T-helper 1 cell treated with Interleukin-12 subunit alpha and Interleukin-12 subunit beta and Interleukin-4 antibody, amounts not matched to agents 30 ng/mL and 1 ng/mL, for 36 hours (primary cell): ENCODE data around the gene MLC1. TPM values are rescaled to one million over a fixed set of nuclear protein-coding genes. Genes with fewer than 3 reads are reported as not detected.
"Not testable (repeated sequence)": the region's sequence is repeated elsewhere in the genome, so short reads cannot be mapped to it uniquely, and the experiment has no call there.

ENCODE experiments used
- intact Hi-C: fragments of 100-400 bp; cut with micrococcal nuclease; formaldehyde crosslinking; loops from one replicate; pipeline ENCODE4 v1.15.1; 2024
- total RNA-seq: library from RNA; stranded (reverse); gene quantifications from 2 replicates; pipeline ENCODE4 v1.2.3, GENCODE V29; 2022

MLC1 gene
- total RNA-seq, 1 donor from 2014 or later: 0.39 TPM

DNA sequence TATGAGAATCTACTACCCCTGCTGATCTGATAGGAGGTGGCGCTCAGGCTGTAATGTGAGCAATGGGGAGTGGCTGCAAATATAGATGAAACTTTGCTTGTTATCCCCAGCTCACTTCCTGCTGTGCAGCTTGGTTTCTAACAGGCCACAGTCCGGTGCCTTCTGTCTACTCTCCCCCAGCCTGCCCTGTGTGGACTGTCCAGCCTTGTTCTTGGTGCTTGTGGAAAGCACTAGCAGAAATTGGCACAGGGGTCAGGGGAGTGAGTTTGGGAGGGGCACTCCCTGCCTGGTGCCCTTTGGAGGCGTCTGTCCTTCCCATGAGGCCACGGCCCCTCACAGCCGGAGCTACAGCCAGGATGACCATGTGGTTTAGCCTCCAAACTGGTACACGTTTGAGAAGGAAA, 18.9 kb upstream of the MLC1 start:
- intact Hi-C loops: no loop called here

DNA sequence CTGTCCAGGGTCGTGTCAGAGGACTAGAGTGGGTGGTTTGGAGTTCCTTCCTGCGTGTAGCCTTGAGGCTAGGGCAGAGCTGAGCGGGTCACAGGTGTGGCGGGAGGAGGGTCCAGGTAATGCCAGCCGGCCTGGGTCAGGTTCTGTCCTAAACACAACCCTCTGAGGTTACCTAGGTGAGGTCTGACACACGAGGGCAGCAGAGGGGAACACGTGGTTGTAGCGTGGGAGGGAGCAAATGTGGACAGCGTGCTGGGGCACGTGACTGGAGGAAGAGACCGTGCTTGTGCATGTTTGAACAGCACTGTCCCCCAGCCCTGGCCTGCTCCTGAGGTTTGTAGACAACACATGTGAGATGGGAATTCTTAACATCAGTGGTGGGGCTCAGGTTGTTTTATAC, 17.7 kb upstream of the MLC1 start:
- intact Hi-C loops: no loop called here

DNA sequence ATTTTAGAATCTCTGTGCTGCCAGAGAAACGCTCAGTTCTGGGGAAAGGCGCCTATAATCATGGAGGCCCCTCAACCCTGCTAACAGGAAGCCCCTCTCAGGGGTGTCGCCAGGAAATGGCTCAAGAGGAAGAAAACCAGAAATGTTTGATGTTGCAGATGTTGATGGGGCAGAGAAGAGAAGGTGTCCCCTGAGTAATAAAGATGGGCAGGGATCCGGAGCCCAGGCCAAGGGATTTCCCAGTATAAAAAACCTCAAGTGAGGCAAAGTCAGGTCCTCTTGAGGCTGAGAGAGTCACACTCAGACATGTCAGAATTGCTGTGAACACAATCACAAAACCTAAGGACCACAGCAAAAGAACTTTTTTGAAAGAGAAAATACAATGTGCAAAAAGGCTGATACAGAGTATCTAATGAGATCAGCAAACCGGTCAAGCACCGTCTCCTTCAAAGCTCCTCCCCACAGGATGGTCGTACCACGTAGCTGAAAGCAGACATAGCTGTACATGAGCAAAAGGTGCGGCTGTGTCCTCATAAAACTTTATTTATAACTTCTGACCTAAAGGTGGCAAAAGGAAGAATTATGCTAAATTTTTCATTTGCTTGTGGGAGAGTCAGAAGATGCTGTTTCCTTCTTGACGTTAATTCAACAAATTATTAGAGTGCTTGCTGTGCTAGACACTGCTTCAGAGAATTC, 16.8 kb upstream of the MLC1 start:
- intact Hi-C loops: no loop called here

DNA sequence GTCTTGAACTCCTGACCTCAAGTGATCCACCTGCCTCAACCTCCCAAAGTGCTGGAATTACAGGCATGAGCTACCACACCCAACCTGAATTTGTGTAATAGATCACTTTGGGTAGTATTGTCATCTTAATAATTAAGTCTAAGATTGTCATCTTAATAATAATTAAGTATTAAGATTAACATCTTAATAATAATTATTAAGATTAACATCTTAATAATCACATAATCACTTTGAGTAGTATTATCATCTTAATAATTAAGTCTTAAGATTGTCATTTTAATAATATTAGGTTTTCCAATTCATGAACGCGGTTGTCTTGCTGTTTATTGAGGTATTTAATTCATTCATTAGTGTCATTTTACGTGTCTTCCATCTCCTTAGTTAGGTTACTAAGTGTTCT, 12.8 kb upstream of the MLC1 start:
- intact Hi-C loops: no loop called here

DNA sequence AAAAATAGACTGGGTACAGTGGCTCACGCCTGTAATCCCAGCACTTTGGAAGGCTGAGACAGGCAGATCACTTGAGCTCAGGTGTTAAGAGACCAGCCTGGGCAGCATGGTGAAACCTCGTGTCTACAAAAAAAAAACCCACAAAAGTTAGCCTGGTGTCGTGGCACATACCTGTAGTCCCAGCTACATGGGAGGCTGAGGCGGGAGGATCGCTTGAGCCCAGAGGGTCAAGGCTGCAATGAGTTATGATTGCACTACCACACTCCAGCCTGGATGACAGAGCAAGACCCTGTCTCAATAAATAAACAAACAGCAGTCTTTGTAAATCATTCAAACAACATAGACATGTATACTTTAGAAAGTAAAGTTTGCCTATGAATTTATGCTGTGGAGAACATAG, 7.1 kb upstream of the MLC1 start:
- intact Hi-C loops: no loop called here

DNA sequence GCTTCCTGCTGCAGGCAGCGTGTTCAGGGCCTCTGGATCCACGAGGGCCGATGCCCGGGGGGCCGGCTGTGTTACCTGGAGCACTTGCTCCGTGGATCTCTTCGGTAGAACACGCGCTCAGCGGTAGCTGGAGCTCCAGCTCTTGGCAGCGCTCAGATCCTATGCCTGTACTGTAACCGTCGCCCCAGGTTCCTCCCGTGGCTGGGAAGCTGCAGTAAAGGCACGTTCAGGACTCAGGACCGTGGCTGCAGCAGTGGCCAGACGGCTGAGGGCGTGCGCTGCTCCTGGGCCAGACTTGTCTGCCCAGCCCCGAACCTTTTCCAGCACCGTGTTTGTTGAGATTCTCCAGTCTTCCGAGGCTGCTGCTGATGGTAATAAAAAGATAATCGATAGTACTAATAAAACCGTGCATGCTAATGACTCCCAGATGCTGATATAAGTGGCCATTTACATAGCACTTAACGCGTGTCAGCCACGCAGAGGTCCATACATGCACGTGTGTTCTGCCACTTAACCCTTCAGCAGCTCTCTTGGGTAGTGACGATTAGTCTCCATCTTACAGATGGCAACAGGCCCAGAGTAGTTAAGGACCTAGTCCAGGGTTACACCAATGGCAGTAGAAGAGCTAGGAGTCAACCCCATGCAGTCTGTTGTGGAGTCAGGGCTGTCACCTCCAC, 6.0 kb upstream of the MLC1 start:
- intact Hi-C loops: no loop called here

DNA sequence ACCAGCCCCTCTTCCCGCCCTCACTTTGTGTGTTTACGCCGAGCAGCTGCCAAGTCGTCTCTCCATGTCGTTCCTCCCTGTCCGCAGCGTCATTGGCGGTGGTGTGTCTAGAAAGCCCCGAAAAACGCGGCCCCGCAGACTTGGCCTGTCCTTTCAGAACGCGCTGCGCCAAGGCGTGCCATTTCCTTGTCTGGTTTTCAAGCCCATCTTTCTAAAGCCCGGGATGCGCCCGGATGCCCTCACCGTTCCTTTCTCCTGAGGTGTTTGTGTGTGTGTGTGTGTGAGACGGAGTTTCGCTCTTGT, 5.1 kb upstream of the MLC1 start:
- intact Hi-C loops: no loop called here

DNA sequence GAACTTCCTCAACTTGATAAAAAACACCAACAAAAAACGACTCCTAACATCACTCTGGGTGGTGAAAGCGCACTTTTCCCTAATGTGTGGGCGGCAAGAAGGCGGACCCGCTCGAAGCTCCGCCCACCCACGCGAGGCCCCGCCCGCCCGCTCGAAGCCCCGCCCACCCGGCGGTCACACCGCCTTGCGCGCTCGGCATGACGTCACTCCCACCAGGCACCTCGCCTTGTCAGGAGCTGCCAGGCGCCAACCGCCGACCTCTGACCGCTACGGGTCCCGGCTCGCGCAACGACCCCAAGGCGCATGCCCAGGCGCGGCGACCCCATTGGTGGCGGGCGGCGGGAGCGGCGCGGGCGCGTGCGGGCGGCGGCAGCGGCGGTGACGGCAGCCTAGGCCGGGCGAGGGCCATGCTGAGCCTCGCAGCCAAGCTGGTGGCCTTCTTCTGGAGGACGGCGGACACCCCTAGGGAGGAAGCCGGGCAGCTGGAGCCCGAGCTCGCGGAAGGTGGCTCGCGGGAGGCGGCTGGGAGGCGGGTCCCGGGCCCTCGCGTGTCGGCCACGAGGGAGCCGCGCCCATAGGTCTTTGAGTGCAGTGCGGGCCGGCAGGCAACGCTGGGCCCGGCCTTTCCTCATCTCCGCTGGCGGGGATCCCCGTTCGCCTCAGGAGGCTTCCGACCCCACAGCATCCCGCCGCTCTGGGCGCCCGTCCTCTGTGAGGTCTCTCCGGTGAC, 4.6 kb upstream of the MLC1 start, which contains the start of gene MOV10L1:
Gene MOV10L1 (plus strand): TSS at position 325 of the 730 bp plus-strand sequence. CDS start 83 bp downstream, at position 408.
- intact Hi-C loops: no loop called here

DNA sequence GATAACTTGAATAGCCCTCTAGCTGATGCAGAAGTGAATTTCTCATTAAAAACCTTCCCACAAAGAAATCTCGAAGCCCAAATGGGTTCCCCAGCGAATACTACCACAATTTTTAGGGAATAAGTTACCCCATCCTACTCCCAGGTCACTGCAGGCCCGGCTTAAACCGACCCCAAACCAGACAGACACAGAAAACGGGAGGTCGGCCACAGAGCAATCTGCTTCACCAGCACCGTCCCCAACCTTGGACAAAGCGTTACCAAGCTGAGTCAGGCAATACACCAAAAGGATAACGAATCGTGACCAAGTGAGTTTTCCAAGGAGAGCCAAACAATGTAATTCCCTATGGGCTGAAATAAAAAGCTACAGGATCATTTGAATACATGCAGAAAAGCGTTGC, 4.0 kb upstream of the MLC1 start:
- intact Hi-C loops: no loop called here

DNA sequence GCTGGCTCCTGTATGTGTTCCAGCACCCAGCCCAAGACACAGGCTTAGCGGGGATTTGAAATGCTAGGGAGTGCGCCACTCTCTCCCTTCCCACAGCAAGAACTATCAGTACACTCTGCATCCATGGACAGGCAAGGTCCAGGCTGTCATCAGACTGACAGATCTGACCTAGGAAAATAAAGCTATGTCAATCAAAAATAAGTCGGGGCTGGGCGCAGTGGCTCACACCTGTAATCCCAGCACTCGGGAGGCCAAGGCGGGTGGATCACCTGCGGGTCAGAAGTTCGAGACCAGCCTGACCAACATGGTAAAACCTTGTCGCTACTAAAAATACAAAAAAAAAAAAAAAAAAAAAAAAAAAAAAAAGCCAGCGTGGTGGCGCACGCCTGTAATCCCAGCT, 2.9 kb upstream of the MLC1 start:
- intact Hi-C loops: no loop called here

DNA sequence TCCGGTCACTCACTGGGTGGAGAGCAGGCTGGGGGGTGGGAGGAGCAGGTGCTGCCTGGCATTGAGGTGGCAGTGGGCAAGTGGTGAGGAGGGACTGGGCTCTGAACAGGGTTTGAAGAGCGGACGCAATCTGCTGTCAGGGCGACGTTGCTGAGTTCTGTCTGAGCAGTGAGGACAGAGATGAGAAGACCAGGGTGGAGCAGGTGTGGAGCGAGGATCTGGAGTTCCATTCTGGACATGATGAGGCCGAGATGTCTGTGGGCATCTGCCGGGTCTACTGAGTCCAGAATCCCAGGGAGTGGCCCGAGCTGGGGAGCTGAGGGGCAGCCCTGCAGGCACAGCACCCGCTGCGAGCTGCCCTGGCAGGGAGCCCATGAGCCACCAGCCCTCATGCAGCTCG, 2.4 kb upstream of the MLC1 start:
- intact Hi-C loops: no loop called here

DNA sequence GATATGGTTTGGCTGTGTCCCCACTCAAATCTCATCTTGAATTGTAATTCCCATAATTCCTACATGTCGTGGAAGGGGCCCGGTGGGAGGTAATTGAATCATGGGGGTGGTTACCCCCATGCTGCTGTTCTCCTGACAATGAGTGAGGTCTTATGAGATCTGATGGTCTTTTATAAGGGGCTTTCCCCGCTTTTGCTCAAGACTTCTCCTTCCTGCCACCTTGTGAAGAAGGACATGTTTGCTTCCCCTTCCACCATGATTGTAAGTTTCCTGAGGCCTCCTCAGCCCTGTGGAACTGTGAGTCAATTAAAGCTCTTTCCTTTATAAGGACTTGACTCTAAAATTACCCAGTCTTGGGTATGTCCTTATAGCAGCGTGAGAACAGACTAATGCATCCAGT, 1.7 kb upstream of the MLC1 start:
- intact Hi-C loops: not testable (repeated sequence)

DNA sequence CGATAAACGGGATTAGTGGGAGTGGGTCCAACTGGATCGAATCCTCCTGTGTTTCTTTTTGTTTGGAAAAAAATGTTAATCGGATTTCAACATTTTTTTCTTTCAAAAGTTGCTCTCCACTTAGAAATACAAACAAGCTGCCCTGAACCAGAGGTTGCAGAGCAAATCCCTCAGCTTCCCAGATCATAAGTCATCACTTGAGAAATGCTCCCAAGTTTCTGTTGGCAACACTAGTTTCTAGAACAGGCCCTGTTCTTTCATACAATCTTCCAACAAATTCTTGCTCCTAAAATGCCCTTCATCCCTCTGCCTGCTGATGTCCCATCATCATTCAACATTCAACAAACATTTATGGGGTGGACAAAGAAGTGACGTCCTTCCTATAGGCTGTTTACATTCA, 1.3 kb upstream of the MLC1 start:
- intact Hi-C loops: no loop called here

DNA sequence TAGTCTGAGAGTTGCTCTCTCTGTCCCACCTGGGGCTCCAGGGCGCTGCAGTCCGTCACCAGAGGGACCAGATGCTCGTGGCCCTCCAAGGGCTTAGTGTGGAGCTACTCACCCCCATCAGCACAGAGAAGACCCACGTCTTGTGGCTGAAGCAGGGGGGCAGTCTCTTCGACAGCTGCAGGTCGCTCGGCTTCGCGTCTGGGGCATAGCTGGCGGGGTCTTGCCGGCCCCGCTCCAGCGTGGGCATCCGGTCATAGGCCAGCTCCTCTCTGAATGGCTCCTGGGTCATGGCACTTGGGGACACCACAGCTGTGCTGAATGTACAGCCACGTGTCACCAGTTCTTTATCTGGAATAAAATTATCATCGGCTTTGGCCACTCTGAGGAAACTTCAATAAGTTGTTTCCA, 608 bp downstream of the MLC1 start:
- intact Hi-C loops: no loop called here

DNA sequence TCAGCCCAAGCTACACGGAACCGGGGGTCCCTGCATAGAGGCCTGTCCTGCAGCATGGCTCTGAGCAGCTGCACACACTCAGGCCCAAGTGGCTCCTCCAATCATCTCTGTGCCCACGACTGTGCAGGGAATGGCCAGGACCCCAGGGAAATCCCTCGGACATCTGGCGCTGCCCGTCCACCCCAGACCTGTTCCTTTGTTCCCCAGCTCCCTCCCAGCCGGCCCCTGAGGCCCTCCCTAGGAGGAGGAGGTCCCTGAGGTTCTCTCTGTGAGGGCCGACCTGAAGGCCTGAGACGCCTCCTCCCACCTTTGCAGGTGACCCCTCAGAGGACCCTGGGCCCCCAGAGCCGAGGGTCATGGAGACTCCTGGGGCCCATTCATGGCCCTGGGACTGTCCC, 1.1 kb downstream of the MLC1 start:
- intact Hi-C loops: no loop called here

DNA sequence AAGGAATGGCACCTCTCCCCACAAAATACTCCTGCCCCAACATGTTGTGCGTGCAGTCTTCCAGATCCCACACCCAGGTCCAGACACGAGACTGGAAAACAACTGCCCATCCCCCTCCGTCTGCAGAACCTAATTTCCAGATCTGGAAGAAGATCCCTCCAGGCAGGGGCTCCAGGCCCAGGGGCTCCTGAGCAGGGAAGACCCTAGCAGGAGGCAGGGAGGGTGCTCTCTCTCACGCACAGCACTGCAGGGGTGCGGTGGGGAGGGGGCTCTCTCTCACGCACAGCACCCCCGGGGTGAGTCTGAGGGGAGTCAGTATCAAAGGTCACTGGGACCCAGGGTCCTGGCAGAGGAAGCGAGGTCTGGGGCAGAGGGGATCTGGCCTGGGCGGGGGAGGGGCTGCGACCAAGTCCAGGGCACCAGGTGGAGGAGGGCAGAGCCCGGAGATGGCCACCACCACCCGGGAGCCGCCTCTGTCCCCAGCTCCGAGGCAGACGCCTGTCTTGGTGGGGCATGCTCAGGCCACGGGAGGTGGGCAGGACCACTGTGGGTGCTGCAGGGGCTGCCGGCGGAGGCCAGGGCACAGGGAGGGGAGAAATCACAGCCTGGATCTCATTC, 1.7 kb downstream of the MLC1 start:
- intact Hi-C loops: no loop called here

DNA sequence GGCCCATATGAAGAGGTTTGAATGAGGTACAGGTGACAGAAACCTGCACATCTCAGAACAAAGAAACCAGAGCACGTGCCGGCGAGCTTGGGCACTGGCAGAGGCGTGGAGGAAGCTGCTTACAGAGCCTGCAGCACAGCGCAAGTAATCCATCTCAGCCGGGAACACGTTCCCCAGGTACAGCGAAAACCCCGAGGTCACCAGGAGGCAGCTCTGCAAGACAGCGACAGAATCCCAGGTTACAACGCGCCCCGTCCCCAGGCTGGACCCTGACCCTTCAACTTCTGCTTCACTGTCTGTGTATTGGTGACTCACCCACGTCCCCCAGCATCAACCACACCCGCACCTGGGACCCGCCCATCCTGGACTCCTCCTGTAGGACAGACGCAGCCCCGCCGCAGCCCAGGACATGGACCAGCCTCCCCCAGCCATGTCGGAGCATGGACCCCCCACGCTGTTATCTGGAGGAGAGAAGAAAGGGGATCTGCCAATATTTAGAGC, 2.2 kb downstream of the MLC1 start:
- intact Hi-C loops: no loop called here

DNA sequence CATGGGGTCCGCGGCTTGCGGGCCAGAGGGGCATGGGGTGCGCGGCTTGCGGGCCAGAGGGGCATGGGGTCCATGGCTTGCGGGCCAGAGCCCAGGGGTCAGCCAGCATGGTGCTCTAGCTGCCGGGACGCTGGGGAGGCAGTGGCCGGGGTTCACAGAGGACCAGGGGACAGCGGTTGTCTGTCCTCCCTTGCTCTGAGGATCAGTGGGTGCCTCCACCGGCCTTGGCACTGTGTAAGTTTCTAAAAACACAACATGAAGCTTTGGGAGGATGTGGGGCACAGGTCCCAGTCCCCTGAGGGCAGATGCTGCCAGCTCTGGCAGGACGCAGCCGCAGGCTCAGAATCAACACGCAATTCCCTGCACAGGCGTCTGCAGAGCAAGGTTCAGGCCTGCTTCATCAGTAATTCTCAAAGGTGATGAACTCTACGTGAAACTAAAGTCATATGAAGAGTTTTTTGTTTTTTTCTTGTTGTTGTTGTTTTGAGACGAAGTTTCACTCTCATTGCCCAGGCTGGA, 3.0 kb downstream of the MLC1 start:
- intact Hi-C loops: no loop called here

DNA sequence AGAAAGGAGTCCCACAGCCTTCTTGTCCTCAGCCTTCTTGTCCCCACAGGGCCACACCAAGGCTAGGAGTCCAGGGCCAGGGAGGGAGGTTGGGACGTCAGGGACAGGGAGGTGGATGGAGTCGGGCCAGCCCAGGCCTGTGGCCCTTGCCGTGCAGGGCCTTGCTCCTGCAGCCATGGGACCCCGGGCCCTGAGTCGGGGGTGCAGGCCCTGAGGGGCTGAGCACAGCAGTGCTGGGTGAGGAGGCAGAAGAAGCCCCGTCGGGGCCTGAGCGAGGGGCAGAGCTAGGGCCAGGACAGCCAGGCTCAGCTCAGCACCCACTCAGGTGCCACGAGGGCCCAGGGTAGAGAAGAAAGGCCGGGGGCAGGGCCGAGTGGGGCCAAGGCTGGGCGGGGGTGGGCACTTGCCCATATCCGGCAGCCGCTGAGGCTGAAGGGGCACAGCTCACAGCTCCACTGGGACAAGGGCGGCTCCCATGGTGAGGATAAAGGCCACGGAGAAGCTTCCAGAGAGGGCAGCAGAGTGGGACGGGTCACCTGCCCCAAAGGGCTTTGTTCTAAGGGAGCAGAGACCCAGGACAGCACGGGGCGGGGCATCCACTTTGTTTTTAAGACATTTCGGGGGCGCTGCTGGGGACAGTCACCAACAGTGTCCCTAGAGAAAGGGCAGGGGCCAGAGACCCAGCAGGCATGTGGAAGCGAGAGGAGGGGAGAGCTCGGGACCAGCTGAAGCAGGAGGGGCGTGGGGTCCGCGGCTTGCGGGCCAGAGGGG, 3.6 kb downstream of the MLC1 start:
- intact Hi-C loops: no loop called here

DNA sequence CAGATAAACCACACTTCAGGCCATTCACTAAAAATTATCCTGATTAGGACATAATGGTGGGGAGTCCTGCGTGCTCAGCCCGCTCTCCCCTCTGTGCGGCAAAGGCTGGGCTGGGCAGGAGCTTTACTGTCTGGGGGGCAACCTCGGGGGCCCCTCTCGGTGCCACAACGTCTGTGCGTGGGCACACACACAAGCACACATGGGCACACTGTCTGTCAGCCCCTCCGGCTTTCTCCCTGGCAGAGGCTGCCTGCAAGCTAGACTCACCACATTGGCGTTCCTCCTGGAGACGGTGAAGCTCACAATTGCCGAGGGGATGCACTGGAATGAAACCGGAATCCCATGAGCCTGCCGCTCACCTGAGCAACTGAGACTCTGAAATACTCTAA, 5.2 kb downstream of the MLC1 start:
- intact Hi-C loops: no loop called here

DNA sequence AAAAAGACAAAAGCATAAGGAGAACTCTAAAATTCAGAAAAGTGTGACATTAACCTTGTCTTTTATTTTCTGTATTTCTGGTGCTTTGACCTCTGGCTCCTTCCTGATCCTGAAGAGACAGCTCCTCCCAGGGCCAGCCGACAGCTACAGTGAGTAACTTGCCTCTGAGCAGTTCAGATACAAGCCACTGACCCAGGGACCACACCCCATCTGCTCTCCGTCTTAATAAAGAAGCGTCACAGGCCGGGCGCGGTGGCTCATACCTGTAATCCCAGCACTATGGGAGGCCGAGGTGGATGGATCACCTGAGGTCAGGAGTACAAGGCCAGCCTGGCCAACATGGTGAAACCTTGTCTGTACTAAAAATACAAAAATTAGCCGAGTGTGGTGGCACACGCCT, 6.5 kb downstream of the MLC1 start:
- intact Hi-C loops: no loop called here
